Natural killer cell treated with Interleukin-12 subunit alpha and Interleukin-12 subunit beta and Interleukin-15 and Interleukin-18, amount 100 ng/mL, for 72 hours (primary cell): Measurements from ENCODE around the gene TOP3B. TPM values are rescaled to one million over a fixed set of nuclear protein-coding genes. Genes with fewer than 3 reads are reported as not detected.

ENCODE experiments used
- ATAC-seq, 2 donors: fragments of 150-1000 bp; cut with Tn5 transposase in 1 of 2; sonication (Bioruptor Pico), chemical (Tn5 transposase) in 1 of 2; 2 replicates each; pipeline ENCODE4 v1.10.0; 2021
- DNase-seq: peaks from one replicate; pipeline ENCODE4 v3.0.0; 2022; ENCODE audit warnings: low spot score
- H3K27ac Mint-ChIP-seq, 2 donors: 1 replicate in 1 of 2; 2 replicates in 1 of 2; pipeline ENCODE4 v1.8.0; 2022; ENCODE audit warnings: mixed read lengths in 2 of 2, mild to moderate bottlenecking in 1 of 2, moderate library complexity in 1 of 2
- H3K27me3 Mint-ChIP-seq, 2 donors: 1 replicate in 1 of 2; 2 replicates in 1 of 2; pipeline ENCODE4 v1.8.0; 2022; ENCODE audit warnings: mixed read lengths in 2 of 2
- H3K36me3 Mint-ChIP-seq: one replicate; pipeline ENCODE4 v1.8.0; 2022; ENCODE audit warnings: mixed read lengths
- H3K4me1 Mint-ChIP-seq, 2 donors: 1 replicate in 1 of 2; 2 replicates in 1 of 2; pipeline ENCODE4 v1.8.0; 2022; ENCODE audit warnings: low read depth in 2 of 2, mixed read lengths in 2 of 2, mild to moderate bottlenecking in 1 of 2
- H3K4me3 Mint-ChIP-seq: one replicate; pipeline ENCODE4 v1.8.0; 2022; ENCODE audit warnings: mixed read lengths
- H3K9me3 Mint-ChIP-seq: 2 replicates; pipeline ENCODE4 v1.8.0; 2022; ENCODE audit warnings: mixed read lengths
- total RNA-seq, 2 donors: library from RNA; stranded (reverse); gene quantifications; one replicate each; pipeline ENCODE4 v1.2.3, GENCODE V29; 2022

TOP3B gene
- total RNA-seq, 2 donors from 2014 or later = 45.3 to 83.5 TPM

GRCh38 chr22:21936151-21936775, 46.3 kb downstream of the TOP3B start:
- peaks cover 28 to 30% of the 10 kb centered on the region in 2 donors for H3K4me1 Mint-ChIP-seq
- DNase-seq = no peak
- peak overlapping the region; percentile 56 to 80 for H3K27ac Mint-ChIP-seq
- no peak for ATAC-seq
- no peaks in the 10 kb centered on the region for H3K27me3 Mint-ChIP-seq
- no peaks in the 10 kb centered on the region for H3K36me3 Mint-ChIP-seq
- no peak overlapping the region for H3K4me3 Mint-ChIP-seq
- H3K9me3 Mint-ChIP-seq = no peaks in the 10 kb centered on the region

- ATAC-seq = no peak
- H3K27me3 Mint-ChIP-seq = no peaks in the 10 kb centered on the region
- H3K36me3 Mint-ChIP-seq = no peaks in the 10 kb centered on the region
- no peak overlapping the region for H3K27ac Mint-ChIP-seq
- no peak overlapping the region for H3K4me3 Mint-ChIP-seq
- H3K9me3 Mint-ChIP-seq = no peaks in the 10 kb centered on the region
- H3K4me1 Mint-ChIP-seq = peaks cover 20 to 22% of the 10 kb centered on the region in 2 donors
- DNase-seq = no peak
Measured at GRCh38 chr22:21933910-21934309, 48.7 kb downstream of the TOP3B start.

- no peak overlapping the region for H3K27ac Mint-ChIP-seq
- H3K27me3 Mint-ChIP-seq = no peaks in the 10 kb centered on the region
- H3K4me3 Mint-ChIP-seq = no peak overlapping the region
- H3K36me3 Mint-ChIP-seq = no peaks in the 10 kb centered on the region
- DNase-seq = no peak
- H3K4me1 Mint-ChIP-seq = peaks cover 15 to 19% of the 10 kb centered on the region in 2 donors
- no peaks in the 10 kb centered on the region for H3K9me3 Mint-ChIP-seq
- ATAC-seq = no peak
Measured at GRCh38 chr22:21933413-21933812, 49.2 kb downstream of the TOP3B start.

GRCh38 chr22:21932347-21932746, 50.2 kb downstream of the TOP3B start:
- Mint-ChIP-seq H3K9me3 (no peaks in the 10 kb centered on the region), H3K27ac (no peak overlapping the region), H3K4me1 (peaks cover 6 to 8% of the 10 kb centered on the region in 2 donors), H3K27me3 (no peaks in the 10 kb centered on the region), H3K36me3 (no peaks in the 10 kb centered on the region), H3K4me3 (no peak overlapping the region)
- no peak for ATAC-seq
- no peak for DNase-seq

- DNase-seq = no peak
- no peaks in the 10 kb centered on the region for H3K27me3 Mint-ChIP-seq
- H3K4me1 Mint-ChIP-seq = no peaks in the 10 kb centered on the region
- no peaks in the 10 kb centered on the region for H3K9me3 Mint-ChIP-seq
- no peak overlapping the region for H3K4me3 Mint-ChIP-seq
- no peak for ATAC-seq
- H3K27ac Mint-ChIP-seq = no peak overlapping the region
- H3K36me3 Mint-ChIP-seq = no peaks in the 10 kb centered on the region
Measured at GRCh38 chr22:21931056-21931455, 51.5 kb downstream of the TOP3B start.

GRCh38 chr22:21929253-21929652, 53.3 kb downstream of the TOP3B start:
- no peak overlapping the region for H3K27ac Mint-ChIP-seq
- ATAC-seq (no peak), DNase-seq (no peak)
- H3K36me3 Mint-ChIP-seq = no peaks in the 10 kb centered on the region
- no peaks in the 10 kb centered on the region for H3K9me3 Mint-ChIP-seq
- no peaks in the 10 kb centered on the region for H3K27me3 Mint-ChIP-seq
- no peaks in the 10 kb centered on the region for H3K4me1 Mint-ChIP-seq
- H3K4me3 Mint-ChIP-seq = no peak overlapping the region

- DNase-seq (no peak), ATAC-seq (no peak)
- H3K27me3 Mint-ChIP-seq = no peaks in the 10 kb centered on the region
- no peaks in the 10 kb centered on the region for H3K4me1 Mint-ChIP-seq
- H3K9me3 Mint-ChIP-seq = no peaks in the 10 kb centered on the region
- no peak overlapping the region for H3K27ac Mint-ChIP-seq
- no peaks in the 10 kb centered on the region for H3K36me3 Mint-ChIP-seq
- no peak overlapping the region for H3K4me3 Mint-ChIP-seq
Measured at GRCh38 chr22:21928048-21928447, 54.5 kb downstream of the TOP3B start.

GRCh38 chr22:21927174-21927823, 55.3 kb downstream of the TOP3B start:
- ATAC-seq = peak in 1 of 2 donors; percentile 29
- Mint-ChIP-seq H3K4me3 (no peak overlapping the region), H3K27ac (no peak overlapping the region), H3K27me3 (no peaks in the 10 kb centered on the region), H3K4me1 (no peaks in the 10 kb centered on the region), H3K36me3 (no peaks in the 10 kb centered on the region), H3K9me3 (no peaks in the 10 kb centered on the region)
- no peak for DNase-seq

GRCh38 chr22:21926728-21927127, 55.9 kb downstream of the TOP3B start:
- no peak for ATAC-seq
- Mint-ChIP-seq H3K9me3 (no peaks in the 10 kb centered on the region), H3K27ac (no peak overlapping the region), H3K27me3 (no peaks in the 10 kb centered on the region), H3K4me1 (no peaks in the 10 kb centered on the region), H3K4me3 (no peak overlapping the region), H3K36me3 (no peaks in the 10 kb centered on the region)
- no peak for DNase-seq

- DNase-seq = no peak
- no peaks in the 10 kb centered on the region for H3K9me3 Mint-ChIP-seq
- H3K27ac Mint-ChIP-seq = no peak overlapping the region
- H3K27me3 Mint-ChIP-seq = no peaks in the 10 kb centered on the region
- no peaks in the 10 kb centered on the region for H3K4me1 Mint-ChIP-seq
- no peak for ATAC-seq
- H3K4me3 Mint-ChIP-seq = no peak overlapping the region
- H3K36me3 Mint-ChIP-seq = no peaks in the 10 kb centered on the region
Measured at GRCh38 chr22:21923163-21923561, 59.4 kb downstream of the TOP3B start.

GRCh38 chr22:21922370-21923162, 60.0 kb downstream of the TOP3B start:
- no peaks in the 10 kb centered on the region for H3K36me3 Mint-ChIP-seq
- DNase-seq = no peak
- H3K4me3 Mint-ChIP-seq = no peak overlapping the region
- no peaks in the 10 kb centered on the region for H3K27me3 Mint-ChIP-seq
- no peaks in the 10 kb centered on the region for H3K4me1 Mint-ChIP-seq
- H3K9me3 Mint-ChIP-seq = no peaks in the 10 kb centered on the region
- no peak overlapping the region for H3K27ac Mint-ChIP-seq
- ATAC-seq = peak in 1 of 2 donors; percentile 24

GRCh38 chr22:21921729-21922128, 60.9 kb downstream of the TOP3B start:
- Mint-ChIP-seq H3K4me1 (no peaks in the 10 kb centered on the region), H3K36me3 (no peaks in the 10 kb centered on the region), H3K27ac (no peak overlapping the region), H3K4me3 (no peak overlapping the region), H3K9me3 (no peaks in the 10 kb centered on the region), H3K27me3 (no peaks in the 10 kb centered on the region)
- no peak for DNase-seq
- ATAC-seq = no peak

GRCh38 chr22:21921184-21921721, 61.3 kb downstream of the TOP3B start:
- Mint-ChIP-seq H3K27me3 (no peaks in the 10 kb centered on the region), H3K36me3 (no peaks in the 10 kb centered on the region), H3K4me1 (no peaks in the 10 kb centered on the region), H3K27ac (no peak overlapping the region), H3K4me3 (no peak overlapping the region), H3K9me3 (no peaks in the 10 kb centered on the region)
- DNase-seq = no peak
- ATAC-seq = no peak
